ENCODE measurements around the gene ADRA2C.

The ADRA2C gene

DNA sequence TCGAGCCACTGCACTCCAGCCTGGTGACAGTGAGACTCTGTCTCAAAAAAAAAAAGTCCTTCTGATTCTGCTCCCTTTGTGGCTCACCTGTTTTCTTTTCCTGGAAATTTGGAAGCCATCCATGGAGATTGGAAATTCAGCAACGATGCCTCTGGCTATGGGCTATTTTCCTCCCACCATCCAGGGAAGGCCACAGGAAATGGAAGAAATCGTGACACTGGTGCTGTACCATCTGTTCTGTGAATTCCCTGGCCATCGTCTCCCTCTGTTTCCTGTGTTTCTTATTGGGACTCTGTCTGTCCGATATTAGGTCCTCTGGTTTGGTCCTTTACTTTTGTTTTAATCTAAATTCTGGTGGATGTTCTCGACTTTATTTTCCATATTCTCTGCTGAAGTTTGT is 29.4 kb upstream of the ADRA2C start:
- TF ChIP-seq TAF1 (IDR thresholded peaks at IDR 0.05; ENCODE audit: low read depth) (no peak), TEAD4 (IDR thresholded peaks at IDR 0.05) (no peak), CEBPB (IDR thresholded peaks at IDR 0.05) (no peak), FOXM1 (IDR thresholded peaks at IDR 0.05; ENCODE audit: borderline replicate concordance, low read depth) (no peak), RAD21 (IDR thresholded peaks at IDR 0.05; ENCODE audit: low read depth) (no peak)
- TF ChIP-seq, protein P1, sequence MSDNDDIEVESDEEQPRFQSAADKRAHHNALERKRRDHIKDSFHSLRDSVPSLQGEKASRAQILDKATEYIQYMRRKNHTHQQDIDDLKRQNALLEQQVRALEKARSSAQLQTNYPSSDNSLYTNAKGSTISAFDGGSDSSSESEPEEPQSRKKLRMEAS (IDR thresholded peaks at IDR 0.05): no peak

DNA sequence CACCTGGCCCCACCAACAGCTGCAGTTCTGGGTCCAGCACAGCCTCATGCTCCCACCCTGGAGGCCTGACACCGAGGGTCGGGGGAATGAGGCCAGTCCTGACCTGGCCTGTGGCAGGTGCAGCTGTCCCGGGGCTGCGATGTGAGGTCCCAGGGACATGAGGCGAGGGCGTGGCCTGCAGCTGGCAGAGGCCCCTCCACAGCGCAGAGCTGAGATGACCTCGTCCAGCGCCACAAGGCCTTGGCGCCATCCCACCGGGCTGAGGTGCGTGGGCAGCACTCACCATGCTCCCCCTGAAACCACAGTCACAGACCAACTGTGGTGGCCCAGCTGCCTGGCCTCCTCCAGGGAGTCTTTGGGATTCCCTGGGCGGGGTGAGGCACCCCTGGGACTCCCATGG is 26.6 kb upstream of the ADRA2C start:
- TF ChIP-seq YY1 (IDR thresholded peaks at IDR 0.05; ENCODE audit: low read depth) (no peak), EGR1 (IDR thresholded peaks at IDR 0.05) (no peak), CREB1 (IDR thresholded peaks at IDR 0.05; ENCODE audit: low read depth) (no peak), FOXM1 (IDR thresholded peaks at IDR 0.05; ENCODE audit: borderline replicate concordance, low read depth) (no peak)

DNA sequence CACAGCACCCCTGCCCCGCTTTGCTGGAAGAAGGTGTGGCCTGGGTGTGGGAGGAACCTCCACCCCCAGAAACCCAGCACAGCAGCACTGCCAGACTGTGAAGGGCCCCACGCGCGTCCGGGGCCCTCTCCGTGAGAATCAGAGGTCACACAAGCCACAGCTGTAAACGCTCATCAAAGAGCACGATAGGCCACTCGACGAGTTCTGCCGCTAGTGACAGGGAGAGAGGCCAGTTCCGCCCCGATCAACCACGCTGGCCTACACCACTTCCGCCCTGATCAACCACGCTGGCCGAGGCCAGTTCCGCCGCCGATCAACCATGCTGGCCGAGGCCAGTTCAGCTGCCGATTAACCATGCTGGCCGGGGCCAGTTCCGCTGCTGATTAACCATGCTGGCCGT is 25.9 kb upstream of the ADRA2C start:
- TF ChIP-seq RAD21 (IDR thresholded peaks at IDR 0.05; ENCODE audit: low read depth): no peak
- TF ChIP-seq FOXM1 (IDR thresholded peaks at IDR 0.05; ENCODE audit: borderline replicate concordance, low read depth): no peak
- no peak for TF ChIP-seq TAF1 (IDR thresholded peaks at IDR 0.05; ENCODE audit: low read depth)
- no peak for TF ChIP-seq ZBTB7A (IDR thresholded peaks at IDR 0.05; ENCODE audit: low read depth)
- no peak for TF ChIP-seq CREB1 (IDR thresholded peaks at IDR 0.05; ENCODE audit: low read depth)
- TF ChIP-seq TCF12 (IDR thresholded peaks at IDR 0.05; ENCODE audit: low read depth): no peak
- no peak for TF ChIP-seq EP300 (IDR thresholded peaks at IDR 0.05; ENCODE audit: borderline replicate concordance)
- TF ChIP-seq, protein P2, sequence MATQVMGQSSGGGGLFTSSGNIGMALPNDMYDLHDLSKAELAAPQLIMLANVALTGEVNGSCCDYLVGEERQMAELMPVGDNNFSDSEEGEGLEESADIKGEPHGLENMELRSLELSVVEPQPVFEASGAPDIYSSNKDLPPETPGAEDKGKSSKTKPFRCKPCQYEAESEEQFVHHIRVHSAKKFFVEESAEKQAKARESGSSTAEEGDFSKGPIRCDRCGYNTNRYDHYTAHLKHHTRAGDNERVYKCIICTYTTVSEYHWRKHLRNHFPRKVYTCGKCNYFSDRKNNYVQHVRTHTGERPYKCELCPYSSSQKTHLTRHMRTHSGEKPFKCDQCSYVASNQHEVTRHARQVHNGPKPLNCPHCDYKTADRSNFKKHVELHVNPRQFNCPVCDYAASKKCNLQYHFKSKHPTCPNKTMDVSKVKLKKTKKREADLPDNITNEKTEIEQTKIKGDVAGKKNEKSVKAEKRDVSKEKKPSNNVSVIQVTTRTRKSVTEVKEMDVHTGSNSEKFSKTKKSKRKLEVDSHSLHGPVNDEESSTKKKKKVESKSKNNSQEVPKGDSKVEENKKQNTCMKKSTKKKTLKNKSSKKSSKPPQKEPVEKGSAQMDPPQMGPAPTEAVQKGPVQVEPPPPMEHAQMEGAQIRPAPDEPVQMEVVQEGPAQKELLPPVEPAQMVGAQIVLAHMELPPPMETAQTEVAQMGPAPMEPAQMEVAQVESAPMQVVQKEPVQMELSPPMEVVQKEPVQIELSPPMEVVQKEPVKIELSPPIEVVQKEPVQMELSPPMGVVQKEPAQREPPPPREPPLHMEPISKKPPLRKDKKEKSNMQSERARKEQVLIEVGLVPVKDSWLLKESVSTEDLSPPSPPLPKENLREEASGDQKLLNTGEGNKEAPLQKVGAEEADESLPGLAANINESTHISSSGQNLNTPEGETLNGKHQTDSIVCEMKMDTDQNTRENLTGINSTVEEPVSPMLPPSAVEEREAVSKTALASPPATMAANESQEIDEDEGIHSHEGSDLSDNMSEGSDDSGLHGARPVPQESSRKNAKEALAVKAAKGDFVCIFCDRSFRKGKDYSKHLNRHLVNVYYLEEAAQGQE (IDR thresholded peaks at IDR 0.05; ENCODE audit: low read depth): no peak
- no peak for TF ChIP-seq CEBPB (IDR thresholded peaks at IDR 0.05)
- TF ChIP-seq YY1 (IDR thresholded peaks at IDR 0.05; ENCODE audit: low read depth): no peak
- TF ChIP-seq TEAD4 (IDR thresholded peaks at IDR 0.05): no peak
- TF ChIP-seq, protein P1 (IDR thresholded peaks at IDR 0.05): no peak
- no peak for TF ChIP-seq EGR1 (IDR thresholded peaks at IDR 0.05)
- TF ChIP-seq, protein P3, sequence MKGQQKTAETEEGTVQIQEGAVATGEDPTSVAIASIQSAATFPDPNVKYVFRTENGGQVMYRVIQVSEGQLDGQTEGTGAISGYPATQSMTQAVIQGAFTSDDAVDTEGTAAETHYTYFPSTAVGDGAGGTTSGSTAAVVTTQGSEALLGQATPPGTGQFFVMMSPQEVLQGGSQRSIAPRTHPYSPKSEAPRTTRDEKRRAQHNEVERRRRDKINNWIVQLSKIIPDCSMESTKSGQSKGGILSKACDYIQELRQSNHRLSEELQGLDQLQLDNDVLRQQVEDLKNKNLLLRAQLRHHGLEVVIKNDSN (IDR thresholded peaks at IDR 0.05): no peak
- TF ChIP-seq NFIC (IDR thresholded peaks at IDR 0.05): no peak

DNA sequence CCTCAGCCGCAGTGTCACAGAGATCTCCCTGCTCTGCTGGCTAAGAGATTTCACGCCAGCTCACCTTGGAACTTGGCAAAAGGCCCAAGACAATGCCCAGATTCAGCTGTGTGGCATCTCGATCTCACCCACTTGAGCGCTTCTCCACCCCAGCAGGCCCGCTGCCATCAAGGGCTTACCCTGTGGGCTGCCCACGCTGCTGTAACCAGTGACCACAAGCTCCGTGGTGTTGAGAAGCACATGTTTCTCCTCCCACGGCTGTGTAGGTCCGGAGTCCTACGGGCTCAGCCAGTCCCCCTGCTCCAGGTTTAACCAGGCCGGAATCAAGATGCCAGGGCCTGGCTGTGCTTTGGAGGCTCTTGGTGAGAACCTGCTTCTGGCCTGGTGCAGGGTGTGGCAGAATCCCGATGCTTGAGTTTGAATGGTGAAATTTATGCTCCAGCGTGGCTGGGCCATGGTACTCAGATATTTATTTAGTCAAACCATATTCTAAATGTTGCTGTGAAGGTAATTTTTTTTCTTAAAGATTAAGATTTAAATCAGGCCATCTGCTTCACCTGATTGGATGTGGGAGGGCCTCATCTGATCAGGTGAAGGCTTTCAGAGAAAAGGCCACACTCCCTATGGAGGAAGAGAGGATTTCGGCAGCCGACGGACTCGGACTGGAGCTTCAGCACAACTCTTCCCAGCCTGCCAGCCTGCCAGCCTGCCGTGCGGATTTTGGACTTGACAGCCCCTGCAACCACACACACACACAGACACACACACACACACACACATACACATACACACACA is 24.8 kb upstream of the ADRA2C start:
- no peak for TF ChIP-seq YY1 (IDR thresholded peaks at IDR 0.05; ENCODE audit: low read depth)
- TF ChIP-seq, protein P1 (IDR thresholded peaks at IDR 0.05): no peak
- TF ChIP-seq CREB1 (IDR thresholded peaks at IDR 0.05; ENCODE audit: low read depth): no peak
- no peak for TF ChIP-seq FOXM1 (IDR thresholded peaks at IDR 0.05; ENCODE audit: borderline replicate concordance, low read depth)
- TF ChIP-seq ZBTB7A (IDR thresholded peaks at IDR 0.05; ENCODE audit: low read depth): no peak
- TF ChIP-seq RAD21 (IDR thresholded peaks at IDR 0.05; ENCODE audit: low read depth): no peak
- TF ChIP-seq TEAD4 (IDR thresholded peaks at IDR 0.05): no peak
- TF ChIP-seq TCF12 (IDR thresholded peaks at IDR 0.05; ENCODE audit: low read depth): no peak
- TF ChIP-seq, protein P2 (IDR thresholded peaks at IDR 0.05; ENCODE audit: low read depth): no peak
- TF ChIP-seq, protein P3 (IDR thresholded peaks at IDR 0.05): no peak
- no peak for TF ChIP-seq EP300 (IDR thresholded peaks at IDR 0.05; ENCODE audit: borderline replicate concordance)
- TF ChIP-seq NFIC (IDR thresholded peaks at IDR 0.05): no peak
- TF ChIP-seq TAF1 (IDR thresholded peaks at IDR 0.05; ENCODE audit: low read depth): no peak
- TF ChIP-seq CEBPB (IDR thresholded peaks at IDR 0.05): no peak
- no peak for TF ChIP-seq EGR1 (IDR thresholded peaks at IDR 0.05)

DNA sequence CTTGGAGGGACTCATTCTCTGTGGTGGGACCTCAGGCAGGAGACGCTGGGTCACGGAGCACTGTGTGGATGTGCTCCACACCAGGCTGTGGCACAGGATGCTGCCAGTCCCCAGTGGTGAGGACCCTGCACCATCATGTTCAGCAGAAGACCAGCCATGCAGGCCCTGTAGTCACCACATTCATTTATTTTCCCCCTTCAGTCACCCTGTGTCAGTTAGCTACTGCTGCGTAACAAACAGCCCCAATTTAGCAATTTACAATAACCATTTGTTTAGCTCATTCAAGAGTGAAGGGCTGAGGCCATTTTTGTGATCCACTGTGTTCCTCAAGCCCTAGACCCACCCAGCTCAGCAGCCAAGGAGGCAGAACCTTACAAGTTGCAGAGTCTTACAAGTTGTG is 23.6 kb upstream of the ADRA2C start:
- TF ChIP-seq, protein P2 (IDR thresholded peaks at IDR 0.05; ENCODE audit: low read depth): no peak
- TF ChIP-seq EGR1 (IDR thresholded peaks at IDR 0.05): no peak
